ENCODE results near the gene CCL21. TPM values are rescaled to one million over a fixed set of nuclear protein-coding genes. Genes with fewer than 3 reads are reported as not detected.

The CCL21 gene
- total RNA-seq, 4 donors from 2014 or later: 30.0 to 59.2 (median 57.5) TPM

DNA sequence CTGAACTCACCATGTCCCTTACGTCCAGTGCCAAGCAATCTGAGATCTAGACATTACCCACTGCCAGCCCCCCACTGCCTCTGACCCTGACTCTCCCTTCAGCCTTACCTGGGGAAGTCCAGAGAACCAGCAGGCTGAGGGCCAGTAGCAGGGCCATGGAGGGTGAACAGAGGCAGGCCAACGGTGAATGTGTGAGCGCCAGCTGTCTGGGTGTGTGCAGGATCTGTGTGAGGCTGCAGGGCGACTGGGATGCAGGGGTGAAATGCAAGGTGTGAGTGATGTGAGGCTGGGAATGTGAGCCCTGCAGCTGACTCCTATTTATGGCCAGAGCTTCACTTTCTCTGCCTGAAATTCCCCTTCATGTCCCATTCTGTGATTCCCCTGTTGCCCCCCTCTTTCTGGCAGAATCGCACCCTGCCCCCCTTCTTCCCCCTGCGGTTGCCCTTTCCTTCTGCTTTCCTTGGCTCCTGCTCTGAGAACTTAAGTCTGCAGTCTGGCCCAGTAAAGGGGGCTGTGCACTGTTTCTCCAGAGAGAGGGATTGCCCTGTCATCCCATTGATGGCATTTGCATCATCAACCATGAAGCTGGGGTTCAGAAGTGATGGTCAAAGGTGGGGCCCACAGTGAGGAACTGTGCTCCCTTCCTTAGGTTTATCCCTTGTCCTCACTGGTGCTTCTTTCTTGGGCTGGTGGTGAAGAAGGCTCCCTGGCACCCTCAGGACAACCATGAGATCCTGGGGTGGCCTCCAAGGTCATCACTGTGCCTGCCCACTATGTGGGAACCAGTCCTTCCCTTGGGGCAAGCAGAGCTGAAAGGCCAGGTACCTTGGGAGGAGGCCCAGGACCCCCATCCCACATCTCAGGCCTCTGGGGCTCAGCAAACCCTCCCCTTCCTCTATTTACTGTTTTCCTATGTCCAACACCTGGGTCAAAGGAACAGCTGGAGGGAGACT lies 18.7 kb downstream of the CCL21 start, which contains the start of gene CCL19:
TSS of gene CCL19 (minus strand) at position 294 of the 953 bp plus-strand sequence. CDS start at position 157, 137 bp downstream.
- ATAC-seq (ENCODE audit: low FRiP score) (no peak), DNase-seq (ENCODE audit: low spot score) (no peak)

DNA sequence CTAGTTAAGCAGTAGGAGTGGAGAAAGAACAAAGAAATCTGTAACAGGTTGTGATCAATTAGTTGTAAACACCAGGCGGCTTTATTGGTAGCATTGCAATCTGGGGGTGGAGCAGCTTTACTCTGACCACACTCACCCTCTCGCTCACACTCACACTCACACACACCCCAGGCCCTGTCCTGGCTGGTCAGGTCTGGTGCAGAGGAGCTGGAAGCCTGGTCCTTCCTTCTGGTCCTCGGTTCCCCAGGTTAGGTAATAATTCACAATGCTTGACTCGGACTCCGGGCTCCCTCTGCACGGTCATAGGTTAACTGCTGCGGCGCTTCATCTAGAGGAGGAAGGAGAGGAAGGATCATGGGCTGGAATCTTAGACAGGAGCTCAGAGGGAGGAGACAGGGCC lies 20.4 kb downstream of the CCL21 start:
- no peak for DNase-seq (ENCODE audit: low spot score)
- TF ChIP-seq, protein P1, sequence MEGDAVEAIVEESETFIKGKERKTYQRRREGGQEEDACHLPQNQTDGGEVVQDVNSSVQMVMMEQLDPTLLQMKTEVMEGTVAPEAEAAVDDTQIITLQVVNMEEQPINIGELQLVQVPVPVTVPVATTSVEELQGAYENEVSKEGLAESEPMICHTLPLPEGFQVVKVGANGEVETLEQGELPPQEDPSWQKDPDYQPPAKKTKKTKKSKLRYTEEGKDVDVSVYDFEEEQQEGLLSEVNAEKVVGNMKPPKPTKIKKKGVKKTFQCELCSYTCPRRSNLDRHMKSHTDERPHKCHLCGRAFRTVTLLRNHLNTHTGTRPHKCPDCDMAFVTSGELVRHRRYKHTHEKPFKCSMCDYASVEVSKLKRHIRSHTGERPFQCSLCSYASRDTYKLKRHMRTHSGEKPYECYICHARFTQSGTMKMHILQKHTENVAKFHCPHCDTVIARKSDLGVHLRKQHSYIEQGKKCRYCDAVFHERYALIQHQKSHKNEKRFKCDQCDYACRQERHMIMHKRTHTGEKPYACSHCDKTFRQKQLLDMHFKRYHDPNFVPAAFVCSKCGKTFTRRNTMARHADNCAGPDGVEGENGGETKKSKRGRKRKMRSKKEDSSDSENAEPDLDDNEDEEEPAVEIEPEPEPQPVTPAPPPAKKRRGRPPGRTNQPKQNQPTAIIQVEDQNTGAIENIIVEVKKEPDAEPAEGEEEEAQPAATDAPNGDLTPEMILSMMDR (IDR thresholded peaks at IDR 0.05): no peak
- ATAC-seq (ENCODE audit: low FRiP score): no peak

More for the DNA sequence above, 18.7 kb downstream of the CCL21 start, which contains the start of gene CCL19:
- TF ChIP-seq, protein P1 (IDR thresholded peaks at IDR 0.05): no peak

DNA sequence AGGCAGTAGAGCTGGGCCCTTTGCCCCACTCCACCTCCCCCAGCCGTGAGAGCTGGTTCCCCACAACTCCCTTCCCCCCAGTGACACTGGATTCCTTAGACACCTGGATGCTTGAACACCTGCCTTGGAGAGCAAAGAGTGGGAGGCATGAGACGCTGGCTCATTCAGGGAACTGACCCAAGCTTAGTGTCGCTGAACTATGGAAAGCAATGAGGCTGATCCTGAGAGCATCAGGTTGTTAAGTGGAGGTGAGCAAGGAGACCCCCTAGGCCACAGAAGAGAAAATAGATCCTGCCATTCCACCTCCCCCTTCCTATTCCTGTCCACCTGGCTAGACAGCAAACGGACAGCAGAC lies 20.8 kb downstream of the CCL21 start:
- TF ChIP-seq, protein P1 (IDR thresholded peaks at IDR 0.05): no peak
- ATAC-seq (ENCODE audit: low FRiP score): no peak
- no peak for DNase-seq (ENCODE audit: low spot score)

DNA sequence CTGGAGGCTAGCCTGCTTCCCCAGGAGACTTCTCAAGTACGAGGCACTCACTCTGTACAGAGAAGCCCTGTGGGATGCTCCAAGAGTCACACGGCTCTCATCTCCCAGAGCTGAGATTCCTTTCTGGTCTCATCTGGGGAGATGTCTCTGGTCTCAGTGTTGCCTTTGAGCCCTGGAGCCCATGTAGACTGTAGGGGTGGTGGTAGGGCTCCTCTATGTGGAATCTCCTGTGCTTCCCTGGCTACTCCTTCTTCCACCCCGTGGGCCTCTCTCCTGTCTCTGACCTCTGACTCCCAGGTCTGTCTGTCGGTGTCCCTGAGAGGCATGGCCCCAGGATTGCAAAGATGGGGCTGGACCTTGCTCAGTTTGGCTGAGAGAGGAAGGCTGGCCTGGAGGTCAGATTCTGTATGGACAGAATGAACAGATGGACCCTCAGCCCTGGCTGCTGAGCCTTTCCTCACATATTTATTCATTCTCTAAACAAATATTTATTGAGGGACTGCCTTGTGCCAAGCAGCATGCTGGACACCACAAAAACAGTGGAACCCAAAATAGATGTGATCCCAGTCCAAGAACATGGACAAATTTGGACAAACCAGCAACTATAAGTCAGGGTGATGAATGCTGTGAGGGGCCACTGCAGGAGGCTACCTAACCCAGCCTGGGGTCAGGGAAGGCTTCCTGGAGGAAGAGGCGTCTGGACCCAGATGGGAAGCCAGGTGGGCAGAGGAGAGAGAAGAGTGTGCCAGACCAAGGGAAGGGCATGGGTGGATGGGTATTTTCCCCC lies 21.4 kb downstream of the CCL21 start:
- ATAC-seq (ENCODE audit: low FRiP score): no peak
- TF ChIP-seq, protein P1 (IDR thresholded peaks at IDR 0.05): no peak
- DNase-seq (ENCODE audit: low spot score): no peak

DNA sequence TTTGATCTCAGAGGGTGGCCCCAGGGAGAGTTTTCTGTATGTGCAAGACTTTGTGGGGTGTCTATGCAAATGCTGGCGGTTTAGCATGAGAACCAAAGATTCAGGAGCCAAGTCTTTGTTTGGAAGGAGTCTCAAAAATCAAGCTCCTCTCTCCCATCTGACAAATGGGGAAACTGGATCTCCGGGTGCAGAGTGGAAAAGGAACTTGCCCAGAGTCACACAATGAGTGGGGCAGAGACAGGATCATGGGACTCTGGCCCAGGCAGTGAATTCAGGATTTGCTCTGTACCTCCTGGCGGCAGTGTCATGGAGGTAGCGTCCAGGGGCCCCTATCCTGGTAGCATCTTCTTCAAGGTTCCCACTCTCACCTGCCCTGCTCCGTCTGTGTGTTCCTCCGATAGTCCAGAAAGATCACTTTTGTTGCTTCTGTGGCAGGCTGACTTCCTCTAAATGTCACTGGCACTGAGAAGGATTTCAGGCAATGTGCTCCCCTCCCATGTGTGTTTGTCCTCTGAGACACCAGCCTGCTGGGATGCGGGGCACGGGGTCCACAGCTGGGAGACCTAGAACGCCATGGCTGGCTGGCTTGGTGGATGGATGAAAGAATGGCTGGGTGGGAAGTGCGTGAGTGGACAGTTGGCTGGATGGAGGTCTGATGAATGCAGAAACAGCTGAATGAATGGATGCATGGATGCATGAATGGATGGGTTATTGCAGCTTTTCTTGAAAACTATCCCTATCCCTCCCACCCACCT lies 22.5 kb downstream of the CCL21 start:
- ATAC-seq (ENCODE audit: low FRiP score) (no peak), DNase-seq (ENCODE audit: low spot score) (no peak)
- TF ChIP-seq, protein P1 (IDR thresholded peaks at IDR 0.05): no peak

DNA sequence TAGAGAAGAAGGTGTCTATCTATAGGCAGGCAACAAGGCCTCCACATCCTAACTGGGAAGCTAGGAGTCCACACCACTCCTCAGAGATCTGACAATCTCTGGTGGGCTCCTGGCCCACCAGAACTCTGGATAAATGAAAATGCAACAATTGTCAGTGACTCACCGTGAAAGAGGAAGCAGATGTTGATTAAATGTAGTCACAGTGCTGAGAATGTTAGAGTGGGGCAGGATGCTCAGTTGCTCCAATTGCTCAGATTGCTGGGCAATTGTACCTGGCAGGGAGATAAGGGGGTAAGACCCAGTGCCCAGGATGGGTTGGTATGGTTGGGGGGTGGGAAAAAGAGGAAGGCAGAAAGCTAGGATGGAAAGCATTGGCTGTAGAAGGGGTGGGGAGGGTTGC lies 23.2 kb downstream of the CCL21 start:
- no peak for ATAC-seq (ENCODE audit: low FRiP score)

More for the DNA sequence above, 23.2 kb downstream of the CCL21 start:
- TF ChIP-seq, protein P1 (IDR thresholded peaks at IDR 0.05): no peak
- no peak for DNase-seq (ENCODE audit: low spot score)

All from omental fat pad (tissue), 4 donors.